LNCaP clone FGC (cell line): ENCODE results near the gene SIVA1.

Experiments used
- DNase-seq: peaks from one replicate; pipeline ENCODE4 v3.0.0-alpha.2; 2011; ENCODE audit warnings: low read depth
- H3K4me3 ChIP-seq: 2 replicates; pipeline ENCODE4 v1.5.1; 2011; ENCODE audit warnings: mild to moderate bottlenecking, low read depth, low read length, control low read depth
- TF ChIP-seq, protein P1 (sequence below): IDR thresholded peaks from 2 replicates; pipeline ENCODE4 v1.5.1; 2012; ENCODE audit warnings: mild to moderate bottlenecking; ENCODE audit not compliant: control insufficient read depth, insufficient read depth; ENCODE audit errors: extremely low read depth

Gene SIVA1

DNA sequence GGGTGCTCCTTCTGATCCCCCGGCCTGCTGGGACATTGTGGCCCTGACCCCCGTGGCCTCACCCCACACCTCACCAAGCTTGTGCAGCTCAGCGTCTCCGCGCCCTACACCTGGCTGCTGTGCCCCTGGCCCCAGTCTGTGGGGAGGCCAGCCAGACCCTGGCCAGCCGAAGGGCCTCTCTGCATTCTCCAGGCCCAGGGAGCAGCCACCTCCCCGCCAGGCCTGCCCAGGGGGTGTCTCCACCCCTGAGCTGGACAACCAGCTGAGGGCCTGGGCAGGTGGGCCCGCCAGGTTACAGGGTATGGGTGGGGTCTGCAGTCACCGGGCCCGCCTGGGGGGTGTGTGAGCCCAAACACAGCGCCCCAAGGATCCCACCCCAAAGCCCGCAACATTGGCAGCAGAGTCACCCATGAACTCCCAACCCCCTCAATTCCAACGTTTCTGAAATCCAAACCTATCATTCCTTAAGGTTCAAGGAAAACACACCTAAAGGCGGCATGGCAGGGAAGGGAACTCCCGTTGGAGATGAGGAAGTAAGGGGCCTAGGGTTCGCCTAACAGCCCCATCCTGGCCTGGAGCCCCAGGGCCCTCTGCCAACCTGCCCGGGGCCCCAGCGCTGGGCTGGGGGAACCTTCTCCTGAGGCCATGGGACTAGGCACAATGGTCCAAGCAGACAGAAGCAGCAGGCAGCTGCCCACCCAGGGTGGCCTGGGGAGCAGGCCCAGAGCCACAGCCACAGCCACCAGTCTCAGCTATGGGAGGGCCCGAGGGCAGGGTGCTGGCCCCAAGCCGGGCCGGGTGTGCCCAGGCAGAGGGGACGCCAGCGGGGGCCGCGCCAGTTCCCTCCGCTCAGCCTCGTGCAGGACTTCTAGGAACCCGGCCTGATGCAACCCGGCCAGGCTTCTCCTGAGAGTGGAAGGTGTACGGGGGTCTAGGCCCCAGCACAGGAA is 34.1 kb downstream of the SIVA1 start:
- DNase-seq, result no peak
- no peak overlapping the region for H3K4me3 ChIP-seq
- TF ChIP-seq, protein P1, sequence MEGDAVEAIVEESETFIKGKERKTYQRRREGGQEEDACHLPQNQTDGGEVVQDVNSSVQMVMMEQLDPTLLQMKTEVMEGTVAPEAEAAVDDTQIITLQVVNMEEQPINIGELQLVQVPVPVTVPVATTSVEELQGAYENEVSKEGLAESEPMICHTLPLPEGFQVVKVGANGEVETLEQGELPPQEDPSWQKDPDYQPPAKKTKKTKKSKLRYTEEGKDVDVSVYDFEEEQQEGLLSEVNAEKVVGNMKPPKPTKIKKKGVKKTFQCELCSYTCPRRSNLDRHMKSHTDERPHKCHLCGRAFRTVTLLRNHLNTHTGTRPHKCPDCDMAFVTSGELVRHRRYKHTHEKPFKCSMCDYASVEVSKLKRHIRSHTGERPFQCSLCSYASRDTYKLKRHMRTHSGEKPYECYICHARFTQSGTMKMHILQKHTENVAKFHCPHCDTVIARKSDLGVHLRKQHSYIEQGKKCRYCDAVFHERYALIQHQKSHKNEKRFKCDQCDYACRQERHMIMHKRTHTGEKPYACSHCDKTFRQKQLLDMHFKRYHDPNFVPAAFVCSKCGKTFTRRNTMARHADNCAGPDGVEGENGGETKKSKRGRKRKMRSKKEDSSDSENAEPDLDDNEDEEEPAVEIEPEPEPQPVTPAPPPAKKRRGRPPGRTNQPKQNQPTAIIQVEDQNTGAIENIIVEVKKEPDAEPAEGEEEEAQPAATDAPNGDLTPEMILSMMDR, result no peak

DNA sequence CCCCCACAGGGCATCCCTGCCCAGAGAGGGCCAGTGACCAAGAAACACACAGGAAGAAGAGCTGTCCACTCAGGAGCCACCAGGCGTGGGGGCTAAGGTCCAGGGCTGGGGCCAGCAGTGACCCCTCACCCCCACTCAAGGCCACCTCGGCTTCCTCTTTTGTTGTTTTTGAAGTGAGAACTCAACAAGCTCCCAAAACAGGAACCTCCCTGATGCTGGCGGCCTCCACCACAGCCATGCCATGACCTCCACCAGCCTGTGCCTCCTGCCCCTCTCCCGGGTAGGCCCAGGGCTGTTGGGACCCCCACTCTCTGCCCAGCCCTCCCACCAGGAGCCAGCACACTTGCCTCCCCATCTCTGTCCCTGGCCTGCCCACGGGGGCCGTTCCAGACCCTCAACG is 34.8 kb downstream of the SIVA1 start:
- DNase-seq, result no peak
- TF ChIP-seq, protein P1, result no peak
- H3K4me3 ChIP-seq, result no peak overlapping the region

DNA sequence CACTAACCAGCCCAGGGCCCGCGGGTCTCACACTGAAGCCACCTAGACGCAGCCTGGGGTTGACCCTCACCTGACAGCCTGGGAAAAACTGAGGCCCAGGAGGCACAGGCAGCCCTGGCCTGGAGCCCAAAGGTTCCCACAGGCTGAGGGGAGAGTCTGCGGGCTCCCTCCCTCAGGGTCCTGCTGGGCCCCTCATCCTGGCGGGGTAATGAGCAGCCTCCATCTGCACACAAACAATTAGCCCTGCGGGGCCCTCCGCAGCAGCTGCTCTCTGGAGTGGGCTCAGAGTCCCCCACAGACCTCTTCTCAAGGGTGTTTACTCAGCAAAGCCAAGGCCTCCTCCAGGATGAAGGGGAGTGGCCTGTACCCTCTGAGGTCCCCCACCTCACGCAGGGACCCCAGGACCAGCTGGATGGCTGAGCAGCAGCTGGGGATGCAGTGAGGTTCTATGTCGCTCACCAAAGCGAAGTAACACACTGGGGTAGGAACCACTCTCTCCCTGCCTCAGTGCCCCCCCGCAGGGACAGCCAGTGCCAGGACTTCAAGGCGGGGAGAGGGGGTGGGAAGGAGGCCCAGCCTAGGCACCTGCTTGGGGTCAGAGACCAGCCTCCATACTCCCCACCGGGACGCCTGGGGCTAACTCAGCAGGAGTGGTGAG is 35.3 kb downstream of the SIVA1 start:
- DNase-seq, result no peak
- TF ChIP-seq, protein P1, result no peak
- no peak overlapping the region for H3K4me3 ChIP-seq

DNA sequence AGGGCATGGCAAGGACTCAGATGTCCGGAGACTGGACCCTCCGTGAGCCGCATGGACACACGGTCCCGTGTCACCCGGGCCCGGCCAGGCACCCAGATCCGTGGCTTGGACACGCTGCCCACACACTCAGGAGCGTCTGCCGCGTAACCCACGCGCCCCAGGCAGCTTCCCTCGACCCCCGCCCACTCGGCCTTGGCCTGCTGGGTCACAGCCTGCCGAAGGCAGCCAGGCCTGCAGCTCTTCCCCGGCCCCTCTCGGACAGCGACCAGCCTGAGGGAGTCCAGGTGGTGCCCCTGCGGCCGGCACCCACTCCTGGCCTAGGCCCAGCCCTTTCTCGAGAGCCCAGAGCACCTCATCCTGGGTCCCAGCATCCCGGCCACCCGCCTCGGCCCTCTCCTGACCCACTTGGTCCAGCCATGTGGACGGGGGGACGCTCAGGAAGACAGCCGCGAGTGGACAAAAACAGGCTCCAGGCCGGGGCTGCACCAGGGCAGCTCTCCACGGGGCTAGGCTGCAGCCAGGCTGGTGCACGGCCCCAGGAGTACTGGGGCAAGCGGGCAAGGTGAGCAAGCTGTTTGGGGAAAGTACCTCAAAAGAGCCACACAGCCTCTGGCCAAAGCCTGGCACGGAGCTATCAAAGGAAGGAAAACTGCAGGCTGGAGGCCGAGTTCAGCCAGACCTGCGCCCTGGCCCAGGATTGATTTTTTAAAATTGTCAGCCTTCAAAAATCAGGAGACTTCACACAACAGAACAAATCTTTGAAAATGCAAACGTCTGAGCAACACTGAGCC is 36.1 kb downstream of the SIVA1 start:
- TF ChIP-seq, protein P1, result no peak
- H3K4me3 ChIP-seq, result no peak overlapping the region
- no peak for DNase-seq

DNA sequence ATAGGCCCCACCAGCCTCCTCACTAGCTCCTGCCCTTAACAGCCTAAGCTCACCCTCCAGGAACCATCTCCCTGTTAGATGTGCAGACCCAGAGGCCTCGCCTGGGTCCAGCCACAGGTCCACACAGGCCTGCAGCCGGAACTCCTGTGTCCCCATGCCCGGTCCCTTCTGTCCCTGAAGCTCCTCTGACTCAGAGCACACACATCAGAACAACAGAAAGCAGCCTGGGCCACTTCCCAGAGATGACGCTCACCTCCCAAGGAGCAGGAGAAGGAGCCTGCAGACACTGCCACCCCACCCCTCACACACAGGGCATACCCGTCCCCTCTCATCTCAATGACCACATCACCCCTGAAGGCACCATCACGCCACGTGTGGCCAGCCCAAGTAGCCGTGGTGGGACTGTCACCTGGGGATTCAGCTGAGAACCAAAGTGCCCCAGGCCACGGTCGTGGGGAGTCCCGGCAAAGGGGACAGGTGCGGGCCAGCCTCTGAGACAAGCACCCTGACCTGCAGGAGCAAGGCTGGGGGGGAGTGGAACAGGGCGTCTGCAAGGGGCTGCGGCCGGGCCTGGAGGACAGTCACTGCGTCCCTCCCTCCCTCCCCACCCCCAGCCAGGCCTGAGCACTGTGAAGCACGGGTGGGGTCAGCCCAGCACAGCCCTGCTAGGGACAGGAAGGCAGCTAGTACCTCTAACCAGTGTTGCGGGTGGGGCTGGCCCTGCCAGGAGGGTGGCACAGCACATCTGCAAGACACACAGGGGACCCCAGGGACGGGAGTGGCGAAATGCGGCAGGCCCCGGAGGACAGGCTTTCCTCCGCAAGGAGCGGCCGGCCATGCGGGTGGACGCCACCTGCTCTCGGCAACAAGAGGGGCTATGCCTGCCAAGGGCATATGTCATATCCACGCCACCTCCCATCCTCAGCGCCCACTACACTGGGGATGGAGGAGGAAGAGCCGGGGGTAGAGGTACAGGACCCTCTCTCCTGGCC is 37.1 kb downstream of the SIVA1 start:
- TF ChIP-seq, protein P1, result no peak
- no peak for DNase-seq
- H3K4me3 ChIP-seq, result no peak overlapping the region

DNA sequence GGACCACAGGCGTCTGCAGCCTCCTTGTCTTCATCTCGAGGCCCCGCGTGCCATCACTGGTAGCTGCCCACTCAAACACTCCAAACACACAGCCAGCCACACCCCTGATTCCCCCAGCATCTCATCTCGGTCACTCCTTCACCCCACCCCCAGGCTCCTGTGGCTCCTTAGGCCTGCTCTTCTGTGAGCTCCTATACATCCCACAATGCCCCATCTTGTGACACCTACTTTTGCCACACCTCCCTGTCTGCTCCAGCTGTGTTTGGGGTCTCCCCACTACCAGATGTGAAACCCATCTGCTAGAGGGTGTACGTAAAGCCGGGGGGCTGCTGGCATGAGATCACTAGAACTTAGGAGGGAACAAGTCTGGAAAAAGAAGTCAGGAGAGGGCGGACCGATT is 38.5 kb downstream of the SIVA1 start:
- no peak for DNase-seq
- TF ChIP-seq, protein P1, result no peak
- no peak overlapping the region for H3K4me3 ChIP-seq
